GM23248 (cell line): ENCODE measurements around the gene RBM45.

Experiments
- EZH2 ChIP-seq: fragments of 200-600 bp; sonication (generic); IDR thresholded peaks from 2 replicates; pipeline ENCODE4 v1.6.1; 2018; ENCODE audit warnings: antibody characterized with exemption, mild to moderate bottlenecking; ENCODE audit not compliant: insufficient read depth, poor library complexity, severe bottlenecking
- EZH2phosphoT487 ChIP-seq: fragments of 200-600 bp; sonication (generic); IDR thresholded peaks from 2 replicates; pipeline ENCODE4 v1.6.1; 2018; ENCODE audit warnings: antibody characterized with exemption, moderate library complexity, mild to moderate bottlenecking, low read depth; ENCODE audit not compliant: insufficient read depth

- TF ChIP-seq EZH2phosphoT487 (no peak), EZH2 (no peak)
These were observed 45.2 kb upstream of the RBM45 start for GRCh38 chr2:178066890-178067669.
